ENCODE results near the gene NFILZ.

The NFILZ gene

DNA sequence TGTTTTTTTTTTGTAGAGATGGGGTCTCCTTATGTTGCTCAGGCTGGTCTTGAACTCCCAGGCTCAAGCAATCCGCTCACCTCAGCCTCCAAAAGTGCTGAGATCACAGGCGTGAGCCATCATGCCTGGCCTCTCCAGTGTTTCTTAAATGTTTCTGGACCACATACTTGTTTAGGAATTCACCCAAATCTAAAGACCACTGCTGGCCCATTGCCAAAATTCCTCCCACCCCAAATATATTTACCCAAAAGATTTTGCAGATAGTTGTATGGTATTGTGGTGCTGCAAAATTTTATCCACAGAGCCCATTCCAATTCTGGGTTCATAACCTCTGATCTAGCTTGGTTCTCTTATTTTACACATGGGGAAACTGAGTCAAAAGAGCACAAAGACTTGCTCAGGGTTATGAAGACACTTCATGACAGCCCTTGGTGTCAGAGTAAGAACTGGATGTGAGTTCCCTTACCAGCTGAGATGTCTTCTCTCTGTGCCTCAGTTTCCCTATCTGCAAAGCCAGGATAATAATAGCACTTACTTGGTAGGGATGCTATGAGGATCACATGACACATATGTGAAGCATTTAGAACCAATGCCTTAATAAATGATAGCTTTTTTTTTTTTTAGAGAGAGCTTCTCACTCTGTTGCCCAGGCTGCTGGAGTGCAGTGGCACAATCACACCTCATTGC is 10.9 kb downstream of the NFILZ start:
- H3F3A ChIP-seq (ENCODE audit: low read depth): no peaks in the 10 kb centered on the region
- no peaks in the 10 kb centered on the region for H3K27me3 ChIP-seq (ENCODE audit: insufficient read depth, low read length, poor library complexity, severe bottlenecking)
- H3K9me3 ChIP-seq (ENCODE audit: insufficient read depth, low read depth, low read length): no peaks in the 10 kb centered on the region
- peaks cover 3% of the 10 kb centered on the region for H3K4me1 ChIP-seq (ENCODE audit: insufficient read depth, low read length, poor library complexity, severe bottlenecking)
- no peaks in the 10 kb centered on the region for H3K79me2 ChIP-seq (ENCODE audit: insufficient read depth, low read length)
- TF ChIP-seq CTCF (conservative IDR thresholded peaks at IDR 0.05; ENCODE audit: low read length) (no peak), EZH2phosphoT487 (IDR thresholded peaks at IDR 0.05; ENCODE audit: borderline replicate concordance) (no peak)
- no peak overlapping the region for H3K9ac ChIP-seq (ENCODE audit: low read depth, low read length, poor library complexity, severe bottlenecking)
- no peaks in the 10 kb centered on the region for H3K36me3 ChIP-seq (ENCODE audit: insufficient read depth, low read length)
- H2AFZ ChIP-seq (ENCODE audit: low read length): no peak overlapping the region
- no peak overlapping the region for H3K4me2 ChIP-seq (ENCODE audit: low read depth, low read length, poor library complexity, severe bottlenecking)
- no peaks in the 10 kb centered on the region for H4K20me1 ChIP-seq (ENCODE audit: insufficient read depth, low read length, poor library complexity, severe bottlenecking)
- no peaks in the 10 kb centered on the region for H3K9me2 ChIP-seq (replicated peaks; ENCODE audit: low read depth, low read length)
- no peak overlapping the region for H3K4me3 ChIP-seq (ENCODE audit: low read length, poor library complexity, severe bottlenecking)

- no peak overlapping the region for H3K9ac ChIP-seq (ENCODE audit: low read depth, low read length, poor library complexity, severe bottlenecking)
- TF ChIP-seq EZH2phosphoT487 (IDR thresholded peaks at IDR 0.05; ENCODE audit: borderline replicate concordance) (no peak), CTCF (conservative IDR thresholded peaks at IDR 0.05; ENCODE audit: low read length) (peak; percentile 80)
- H3K27me3 ChIP-seq (ENCODE audit: insufficient read depth, low read length, poor library complexity, severe bottlenecking): no peaks in the 10 kb centered on the region
- H3K79me2 ChIP-seq (ENCODE audit: insufficient read depth, low read length): no peaks in the 10 kb centered on the region
- no peaks in the 10 kb centered on the region for H3K9me2 ChIP-seq (replicated peaks; ENCODE audit: low read depth, low read length)
- H4K20me1 ChIP-seq (ENCODE audit: insufficient read depth, low read length, poor library complexity, severe bottlenecking): no peaks in the 10 kb centered on the region
- no peaks in the 10 kb centered on the region for H3K9me3 ChIP-seq (ENCODE audit: insufficient read depth, low read depth, low read length)
- H3K4me2 ChIP-seq (ENCODE audit: low read depth, low read length, poor library complexity, severe bottlenecking): no peak overlapping the region
- H3K4me3 ChIP-seq (ENCODE audit: low read length, poor library complexity, severe bottlenecking): no peak overlapping the region
- H2AFZ ChIP-seq (ENCODE audit: low read length): no peak overlapping the region
- no peaks in the 10 kb centered on the region for H3F3A ChIP-seq (ENCODE audit: low read depth)
- no peaks in the 10 kb centered on the region for H3K36me3 ChIP-seq (ENCODE audit: insufficient read depth, low read length)
- peaks cover 3% of the 10 kb centered on the region for H3K4me1 ChIP-seq (ENCODE audit: insufficient read depth, low read length, poor library complexity, severe bottlenecking)
Measured at GRCh38 chr19:8641908-8642547, 11.6 kb downstream of the NFILZ start.

GRCh38 chr19:8642561-8642960 is 12.1 kb downstream of the NFILZ start:
- 0 out of 2 replicates have a peak overlapping the region, but pooled peaks have one; percentile 26 for H2AFZ ChIP-seq (ENCODE audit: low read length)
- H3K27me3 ChIP-seq (ENCODE audit: insufficient read depth, low read length, poor library complexity, severe bottlenecking): no peaks in the 10 kb centered on the region
- H3K79me2 ChIP-seq (ENCODE audit: insufficient read depth, low read length): no peaks in the 10 kb centered on the region
- no peaks in the 10 kb centered on the region for H3F3A ChIP-seq (ENCODE audit: low read depth)
- H3K9ac ChIP-seq (ENCODE audit: low read depth, low read length, poor library complexity, severe bottlenecking): no peak overlapping the region
- no peaks in the 10 kb centered on the region for H4K20me1 ChIP-seq (ENCODE audit: insufficient read depth, low read length, poor library complexity, severe bottlenecking)
- peaks cover 3% of the 10 kb centered on the region for H3K4me1 ChIP-seq (ENCODE audit: insufficient read depth, low read length, poor library complexity, severe bottlenecking)
- H3K4me2 ChIP-seq (ENCODE audit: low read depth, low read length, poor library complexity, severe bottlenecking): no peak overlapping the region
- no peaks in the 10 kb centered on the region for H3K9me2 ChIP-seq (replicated peaks; ENCODE audit: low read depth, low read length)
- TF ChIP-seq EZH2phosphoT487 (IDR thresholded peaks at IDR 0.05; ENCODE audit: borderline replicate concordance): no peak
- no peak for TF ChIP-seq CTCF (conservative IDR thresholded peaks at IDR 0.05; ENCODE audit: low read length)
- no peaks in the 10 kb centered on the region for H3K9me3 ChIP-seq (ENCODE audit: insufficient read depth, low read depth, low read length)
- no peak overlapping the region for H3K4me3 ChIP-seq (ENCODE audit: low read length, poor library complexity, severe bottlenecking)
- no peaks in the 10 kb centered on the region for H3K36me3 ChIP-seq (ENCODE audit: insufficient read depth, low read length)
